OCI-LY7 (cell line): ENCODE results near the gene CYP2W1. TPM values are rescaled to one million over a fixed set of nuclear protein-coding genes. Genes with fewer than 3 reads are reported as not detected.

ENCODE experiments used
- BruUV-seq: library from RNA; stranded (reverse); fragments of 400-500 nt; replicated peaks from 2 replicates; lab custom pipeline; 2021; lab: Mats Ljungman, UMichigan
- CTCF ChIA-PET: fragments of 300-600 bp; sonication (Branson Sonifier 250); formaldehyde crosslinking; loops from one replicate; lab custom pipeline; 2022; ENCODE audit warnings: antibody characterized with exemption; ENCODE audit not compliant: unreplicated experiment; lab: Charles Lee
- POLR2A ChIA-PET: fragments of 300-600 bp; sonication (Branson Sonifier 250); formaldehyde crosslinking; loops from one replicate; lab custom pipeline; 2022; ENCODE audit warnings: antibody characterized with exemption; lab: Charles Lee
- DNase-seq: peaks from one replicate; pipeline ENCODE4 v3.0.0-alpha.2; 2015; ENCODE audit warnings: low spot score
- H2AFZ ChIP-seq: fragments of 200-600 bp; sonication (generic), shearing (Covaris generic); 2 replicates; pipeline ENCODE4 v1.6.1; 2014; ENCODE audit warnings: mild to moderate bottlenecking, antibody characterized with exemption, low read length, moderate library complexity
- H3K27ac ChIP-seq: fragments of 200-600 bp; sonication (generic); 2 replicates; pipeline ENCODE4 v1.5.1; 2014; ENCODE audit warnings: mixed run types, low read depth, mild to moderate bottlenecking, moderate library complexity, low read length, inconsistent platforms; ENCODE audit not compliant: poor library complexity, severe bottlenecking
- H3K36me3 ChIP-seq: fragments of 200-600 bp; sonication (generic); 2 replicates; pipeline ENCODE4 v1.6.1; 2014; ENCODE audit warnings: mild to moderate bottlenecking, antibody characterized with exemption, low read length, moderate library complexity, mixed read lengths; ENCODE audit not compliant: insufficient read depth
- H3K4me1 ChIP-seq: fragments of 200-600 bp; sonication (generic); 2 replicates; pipeline ENCODE4 v1.5.1; 2014; ENCODE audit warnings: mild to moderate bottlenecking, low read length; ENCODE audit not compliant: insufficient read depth, poor library complexity, severe bottlenecking
- H3K4me2 ChIP-seq: fragments of 200-600 bp; sonication (generic); 2 replicates; pipeline ENCODE4 v1.6.1; 2014; ENCODE audit warnings: mild to moderate bottlenecking, low read length
- H3K4me3 ChIP-seq: fragments of 200-600 bp; sonication (generic); 2 replicates; pipeline ENCODE4 v1.5.1; 2014; ENCODE audit warnings: mild to moderate bottlenecking, low read depth, low read length; ENCODE audit not compliant: poor library complexity, severe bottlenecking
- H3K79me2 ChIP-seq: fragments of 200-600 bp; sonication (generic); 2 replicates; pipeline ENCODE4 v1.6.1; 2016; ENCODE audit warnings: low read depth, mild to moderate bottlenecking, low read length, moderate library complexity, mixed read lengths; ENCODE audit not compliant: insufficient read depth
- H3K9me2 ChIP-seq: fragments of 200-600 bp; sonication (generic); 2 replicates; pipeline ENCODE4 v1.6.1; 2016; ENCODE audit warnings: mild to moderate bottlenecking, low read length, mixed read lengths; ENCODE audit not compliant: insufficient read depth
- H3K9me3 ChIP-seq: fragments of 200-600 bp; sonication (generic); 2 replicates; pipeline ENCODE4 v1.6.1; 2014; ENCODE audit warnings: mild to moderate bottlenecking, mixed run types, low read length, mixed read lengths
- H4K20me1 ChIP-seq: fragments of 200-600 bp; sonication (generic); 2 replicates; pipeline ENCODE4 v1.6.1; 2014; ENCODE audit warnings: mild to moderate bottlenecking, antibody characterized with exemption, low read length, moderate library complexity, mixed read lengths; ENCODE audit not compliant: insufficient read depth
- EZH2phosphoT487 ChIP-seq: fragments of 200-600 bp; sonication (generic); IDR thresholded peaks from 2 replicates; pipeline ENCODE4 v1.6.1; 2018; ENCODE audit warnings: low read depth, borderline replicate concordance, mild to moderate bottlenecking, mixed run types, antibody characterized with exemption, low read length, moderate library complexity, mixed read lengths
- intact Hi-C: fragments of 100-400 bp; cut with micrococcal nuclease; formaldehyde crosslinking; loops from one replicate; pipeline ENCODE4 v1.10.0; 2022; ENCODE audit not compliant: unreplicated experiment
- total RNA-seq, 2 experiments: library from RNA; depleted of rRNA in 1 of 2; stranded (reverse); fragments of >200 nt in 1 of 2; shearing (Covaris generic) in 1 of 2; gene quantifications; 2 replicates each; pipeline ENCODE4 v1.2.3, GENCODE V29; 2014 to 2022
- TF ChIP-seq, protein P1 (sequence below): fragments of 200-600 bp; sonication (generic); conservative IDR thresholded peaks from 2 replicates; pipeline ENCODE4 v1.5.1; 2014; ENCODE audit warnings: mild to moderate bottlenecking, antibody characterized with exemption, low read length, moderate library complexity, mixed read lengths

The CYP2W1 gene
- total RNA-seq, 2 experiments from 2014 or later = 1.3 TPM; not detected in 1

DNA sequence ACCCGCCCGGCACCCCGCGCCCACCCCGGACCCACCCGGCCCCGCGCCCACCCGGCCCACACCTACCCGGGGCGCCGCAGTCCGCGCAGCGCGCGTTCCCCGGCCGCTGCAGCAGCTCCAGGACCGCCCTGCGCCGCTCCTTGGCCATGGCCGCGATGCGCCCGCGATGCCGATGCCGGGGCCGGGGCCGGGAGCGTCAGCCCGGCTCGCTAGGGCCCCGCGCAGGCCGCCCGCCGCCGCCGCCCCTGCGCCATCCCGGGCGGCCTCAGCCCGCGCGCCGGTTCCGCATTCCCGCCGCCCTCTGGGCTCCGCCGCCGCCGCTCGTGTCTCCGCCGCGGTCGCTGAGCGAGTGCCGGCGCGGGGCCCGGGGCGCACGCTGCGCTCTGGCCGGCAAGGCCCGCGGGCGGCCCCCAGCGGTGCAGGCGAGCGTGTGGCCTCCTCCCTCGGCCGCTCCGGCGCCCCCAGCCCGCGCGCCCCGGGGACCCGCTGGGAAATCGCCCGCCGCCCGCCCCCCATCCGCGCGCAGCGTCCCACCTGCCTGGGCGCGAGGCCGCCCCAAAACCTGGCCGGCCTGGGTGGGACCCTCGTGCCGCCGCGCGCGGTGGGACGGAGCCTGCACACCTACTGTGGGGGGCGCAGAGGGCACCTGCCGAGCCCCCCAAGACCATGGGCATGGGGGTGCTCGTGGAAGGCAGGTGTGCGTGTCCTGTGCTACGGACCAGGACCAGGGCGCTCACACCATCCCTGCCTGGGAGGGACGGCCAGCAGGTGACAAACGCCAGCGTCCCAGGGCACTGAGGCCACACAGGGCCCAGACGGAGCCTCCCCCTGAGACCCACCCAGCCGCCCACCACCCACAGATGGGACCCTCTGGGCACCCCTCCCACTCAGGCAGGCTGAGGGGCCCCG is 28.4 kb upstream of the CYP2W1 start, which contains the start of gene ADAP1:
Gene ADAP1 (minus strand): TSS at position 351 of the 909 bp plus-strand sequence. CDS start 203 bp downstream, at position 148.
- H3K9me2 ChIP-seq = no peaks in the 10 kb centered on the region
- no peaks in the 10 kb centered on the region for H3K36me3 ChIP-seq
- no peak within 1 kb of the TSS for H3K27ac ChIP-seq
- H3K4me1 ChIP-seq = peaks cover 22% of the 10 kb centered on the region
- H3K4me3 ChIP-seq = no peak within 1 kb of the TSS
- intact Hi-C loops = loop anchor here (5.0 kb wide), 1 partner anchor 42 kb away; no protein-coding TSS in a partner anchor
- no TSS peak for BruUV-seq
- TF ChIP-seq, protein P1, sequence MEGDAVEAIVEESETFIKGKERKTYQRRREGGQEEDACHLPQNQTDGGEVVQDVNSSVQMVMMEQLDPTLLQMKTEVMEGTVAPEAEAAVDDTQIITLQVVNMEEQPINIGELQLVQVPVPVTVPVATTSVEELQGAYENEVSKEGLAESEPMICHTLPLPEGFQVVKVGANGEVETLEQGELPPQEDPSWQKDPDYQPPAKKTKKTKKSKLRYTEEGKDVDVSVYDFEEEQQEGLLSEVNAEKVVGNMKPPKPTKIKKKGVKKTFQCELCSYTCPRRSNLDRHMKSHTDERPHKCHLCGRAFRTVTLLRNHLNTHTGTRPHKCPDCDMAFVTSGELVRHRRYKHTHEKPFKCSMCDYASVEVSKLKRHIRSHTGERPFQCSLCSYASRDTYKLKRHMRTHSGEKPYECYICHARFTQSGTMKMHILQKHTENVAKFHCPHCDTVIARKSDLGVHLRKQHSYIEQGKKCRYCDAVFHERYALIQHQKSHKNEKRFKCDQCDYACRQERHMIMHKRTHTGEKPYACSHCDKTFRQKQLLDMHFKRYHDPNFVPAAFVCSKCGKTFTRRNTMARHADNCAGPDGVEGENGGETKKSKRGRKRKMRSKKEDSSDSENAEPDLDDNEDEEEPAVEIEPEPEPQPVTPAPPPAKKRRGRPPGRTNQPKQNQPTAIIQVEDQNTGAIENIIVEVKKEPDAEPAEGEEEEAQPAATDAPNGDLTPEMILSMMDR = no peak
- no peak for TF ChIP-seq EZH2phosphoT487
- H3K9me3 ChIP-seq = no peaks in the 10 kb centered on the region
- DNase-seq = peak; percentile 52
- no peak within 1 kb of the TSS for H2AFZ ChIP-seq
- ChIA-PET CTCF (no interaction called here), POLR2A (no interaction called here)
- no peaks in the 10 kb centered on the region for H4K20me1 ChIP-seq
- H3K79me2 ChIP-seq = no peaks in the 10 kb centered on the region
- H3K4me2 ChIP-seq = no peak within 1 kb of the TSS

DNA sequence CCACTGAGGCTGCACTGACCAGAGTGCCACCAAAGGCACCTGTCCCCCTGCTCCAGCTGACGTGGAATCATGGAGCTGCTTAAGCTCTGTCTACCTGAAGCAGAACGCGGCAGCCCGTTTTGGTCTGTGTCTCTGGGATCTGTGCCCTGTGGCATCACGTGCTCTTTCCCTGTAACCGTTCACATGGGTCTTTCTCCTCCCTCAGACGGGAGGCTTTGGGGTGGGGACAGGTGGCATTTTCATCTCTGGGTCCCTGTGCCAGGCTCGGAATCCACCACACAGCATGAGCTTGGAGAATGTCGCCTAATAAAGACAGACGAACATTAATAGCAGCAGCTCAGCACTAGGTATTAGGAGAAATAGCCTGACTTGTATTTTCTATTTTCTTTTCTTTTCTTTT is 26.9 kb upstream of the CYP2W1 start:
- no peaks in the 10 kb centered on the region for H3K79me2 ChIP-seq
- no peaks in the 10 kb centered on the region for H3K9me3 ChIP-seq
- ChIA-PET POLR2A (interaction anchor here (0.7 to 1.3 kb wide), 5 partner anchors 18 to 1170 kb away, joined by 3 to 11 read pairs (median 3); partner anchors contain the start of gene COX19), CTCF (interaction anchor here (0.5 to 1.2 kb wide), 3 partner anchors 33 to 504 kb away, joined by 3 to 5 read pairs (median 4); no protein-coding TSS in a partner anchor)
- H4K20me1 ChIP-seq = no peaks in the 10 kb centered on the region
- H3K4me1 ChIP-seq = peaks cover 18% of the 10 kb centered on the region
- H3K27ac ChIP-seq = no peak overlapping the region
- no peak for DNase-seq
- no peaks in the 10 kb centered on the region for H3K9me2 ChIP-seq
- BruUV-seq = no TSS peak
- H3K4me2 ChIP-seq = peak overlapping the region; percentile 17; the same call in 1 of the 2 replicates
- no peaks in the 10 kb centered on the region for H3K36me3 ChIP-seq
- intact Hi-C loops = no loop called here
- H2AFZ ChIP-seq = no peak overlapping the region
- H3K4me3 ChIP-seq = no peak overlapping the region
- TF ChIP-seq, protein P1 = no peak
- no peak for TF ChIP-seq EZH2phosphoT487
